HepG2 (cell line): ENCODE measurements around the gene SEC14L5. TPM values are rescaled to one million over a fixed set of nuclear protein-coding genes. Genes with fewer than 3 reads are reported as not detected.

Experiments
- ATAC-seq: fragments of 200-7000 bp; cut with Tn5 transposase; 3 replicates; pipeline ENCODE4 v1.9.1; 2020; ENCODE audit warnings: mild to moderate bottlenecking, moderate library complexity
- BruUV-seq: library from RNA; stranded (reverse); fragments of 400-500 nt; replicated peaks from 2 replicates; lab custom pipeline; 2021; lab: Mats Ljungman, UMichigan
- CTCF ChIA-PET: fragments of 300-600 bp; formaldehyde crosslinking; extraction: SDS; loops from one replicate; lab custom pipeline; 2021; ENCODE audit warnings: low total read pairs, inconsistent platforms, low intra/inter-chr PET ratio; lab: Yijun Ruan, JAX
- POLR2A ChIA-PET: fragments of 350-600 bp; sonication (Branson Sonifier 250); formaldehyde crosslinking; loops from one replicate; lab custom pipeline; 2020; ENCODE audit warnings: antibody characterized with exemption, inconsistent platforms; lab: Yijun Ruan, JAX
- DNase-seq: peaks from one replicate; pipeline ENCODE4 v3.0.0-alpha.2; 2015; ENCODE audit warnings: low spot score
- FAIRE-seq: peaks from 3 replicates; lab custom pipeline; 2011; peaks lifted over from hg19 to GRCh38; lab: Jason Lieb, UNC
- H2AFZ ChIP-seq: one replicate; pipeline ENCODE4 v1.6.1; 2011; ENCODE audit warnings: low read length, inconsistent platforms
- H3K27ac ChIP-seq: fragments of 300-600 bp; 3 replicates; pipeline ENCODE4 v1.8.0; 2011; ENCODE audit warnings: mixed run types, mild to moderate bottlenecking, mixed read lengths, low read length, inconsistent platforms; ENCODE audit not compliant: insufficient read depth; ENCODE audit errors: extremely low read length
- H3K27me3 ChIP-seq, 2 experiments: fragments of 200-600 bp in 1 of 2; 2 replicates in 1 of 2; 3 replicates in 1 of 2; pipeline versions ENCODE4 v1.6.0 to v1.8.0; 2011; ENCODE audit warnings: low read length in 2 of 2, mild to moderate bottlenecking in 2 of 2, moderate library complexity in 2 of 2, inconsistent platforms in 1 of 2; ENCODE audit not compliant: insufficient read depth in 2 of 2, control insufficient read depth in 1 of 2
- H3K36me3 ChIP-seq, 2 experiments: fragments of 200-600 bp in 1 of 2; replicated peaks in 1 of 2; 2 replicates in 1 of 2; 3 replicates in 1 of 2; pipeline versions ENCODE4 v1.5.1 to v1.8.0; 2011; ENCODE audit warnings: low read length in 2 of 2, inconsistent platforms in 1 of 2; ENCODE audit not compliant: insufficient read depth in 2 of 2, control insufficient read depth in 1 of 2
- H3K4me1 ChIP-seq: 2 replicates; pipeline ENCODE4 v1.5.1; 2012; ENCODE audit warnings: low read length, inconsistent platforms; ENCODE audit not compliant: insufficient read depth
- H3K4me2 ChIP-seq: 2 replicates; pipeline ENCODE4 v1.6.0; 2011; ENCODE audit warnings: low read depth, low read length, inconsistent platforms
- H3K4me3 ChIP-seq, 3 experiments: fragments of 200-600 bp in 1 of 3; sonication (generic), shearing (Covaris generic) in 1 of 3; replicated peaks in 1 of 3; 2 replicates each; pipeline ENCODE4 v1.5.1; 2011 to 2016; ENCODE audit warnings: low read length in 3 of 3, inconsistent platforms in 2 of 3, low read depth in 2 of 3, mild to moderate bottlenecking in 2 of 3, control low read depth in 1 of 3, mixed read lengths in 1 of 3; ENCODE audit not compliant: insufficient read depth in 1 of 3
- H3K79me2 ChIP-seq: one replicate; pipeline ENCODE4 v1.6.1; 2011; ENCODE audit warnings: low read length, inconsistent platforms; ENCODE audit not compliant: insufficient read depth
- H3K9ac ChIP-seq: 2 replicates; pipeline ENCODE4 v1.6.0; 2011; ENCODE audit warnings: mild to moderate bottlenecking, low read depth, low read length, inconsistent platforms; ENCODE audit not compliant: insufficient read depth
- H3K9me3 ChIP-seq: 2 replicates; pipeline ENCODE4 v1.5.1; 2012; ENCODE audit warnings: mild to moderate bottlenecking, low read length
- H4K20me1 ChIP-seq: 2 replicates; pipeline ENCODE4 v1.6.0; 2011; ENCODE audit warnings: inconsistent platforms, mild to moderate bottlenecking, low read length, moderate library complexity; ENCODE audit not compliant: insufficient read depth
- AGO2 ChIP-seq: fragments of 200-400 bp; formaldehyde crosslinking; optimal IDR thresholded peaks from 2 replicates; pipeline ENCODE3; 2017; ENCODE audit warnings: mild to moderate bottlenecking, low read depth, low read length, moderate library complexity
- ATF7 ChIP-seq, 2 experiments: fragments of 450-650 bp in 1 of 2; sonication (generic) in 1 of 2; formaldehyde crosslinking in 1 of 2; IDR thresholded peaks; 2 replicates each; pipeline versions ENCODE4 v1.4.0 to v1.6.1; 2016 to 2020; ENCODE audit warnings: antibody characterized with exemption in 1 of 2, mild to moderate bottlenecking in 1 of 2, missing genetic modification reagents in 1 of 2
- ELF4 ChIP-seq: sonication (generic); formaldehyde crosslinking; IDR thresholded peaks from 2 replicates; pipeline ENCODE4 v1.5.0; 2020; ENCODE audit warnings: missing genetic modification reagents, mild to moderate bottlenecking, moderate library complexity, borderline replicate concordance
- HNRNPL ChIP-seq: fragments of 200-400 bp; formaldehyde crosslinking; IDR thresholded peaks from 2 replicates; pipeline ENCODE4 v1.6.1; 2017; ENCODE audit warnings: mild to moderate bottlenecking, low read depth, low read length
- LCORL ChIP-seq, 2 experiments: fragments of 450-650 bp in 1 of 2; sonication (generic) in 1 of 2; formaldehyde crosslinking in 1 of 2; IDR thresholded peaks; 2 replicates each; pipeline versions ENCODE4 v1.5.0 to v1.6.1; 2017 to 2020; ENCODE audit warnings: antibody characterized with exemption in 1 of 2, missing genetic modification reagents in 1 of 2
- RBFOX2 ChIP-seq: fragments of 200-400 bp; formaldehyde crosslinking; IDR thresholded peaks from 2 replicates; pipeline ENCODE4 v1.6.1; 2017; ENCODE audit warnings: low read depth, mild to moderate bottlenecking, low read length
- RERE ChIP-seq: IDR thresholded peaks from 2 replicates; pipeline ENCODE4 v1.6.1; 2016; ENCODE audit warnings: low read depth, missing genetic modification reagents, missing compliant biosample characterization
- ZMAT3 ChIP-seq: sonication (generic); formaldehyde crosslinking; conservative IDR thresholded peaks from 2 replicates; pipeline ENCODE4 v1.7.0; 2021; ENCODE audit warnings: missing genetic modification reagents
- ZNF280B ChIP-seq: sonication (generic); formaldehyde crosslinking; IDR thresholded peaks from 2 replicates; pipeline ENCODE4 v1.5.0; 2020; ENCODE audit warnings: missing genetic modification reagents, mild to moderate bottlenecking, borderline replicate concordance
- ZNF576 ChIP-seq: sonication (generic); formaldehyde crosslinking; IDR thresholded peaks from 2 replicates; pipeline ENCODE4 v1.4.0; 2020; ENCODE audit warnings: mild to moderate bottlenecking, missing genetic modification reagents
- ZNF768 ChIP-seq: sonication (generic); formaldehyde crosslinking; IDR thresholded peaks from 2 replicates; pipeline ENCODE4 v1.4.0; 2020; ENCODE audit warnings: missing genetic modification reagents
- ZNF883 ChIP-seq: sonication (generic); formaldehyde crosslinking; IDR thresholded peaks from 2 replicates; pipeline ENCODE4 v1.5.1; 2020; ENCODE audit warnings: mild to moderate bottlenecking, missing genetic modification reagents; ENCODE audit errors: not compliant biosample characterization
- WGBS: methylation state at CpG from one replicate; pipeline ENCODE4 v1.1.6; 2017; ENCODE audit warnings: low lambda C conversion rate; 5-methylcytosine and 5-hydroxymethylcytosine counted together
- in situ Hi-C: cut with HindIII; loops from 2 replicates; pipeline ENCODE4 v1.10.0; 2017; ENCODE audit warnings: low pct_unique_long_range_greater_than_20kb; ENCODE audit not compliant: extremely low pct_ligation_motif_present
- intact Hi-C: fragments of 100-400 bp; cut with micrococcal nuclease; formaldehyde crosslinking; loops from one replicate; pipeline ENCODE4 v1.10.0; 2022; ENCODE audit not compliant: unreplicated experiment
- polyA plus RNA-seq, 8 experiments: library from polyadenylated mRNA; depleted of rRNA in 3 of 8; stranded (reverse) in 7 of 8; unstranded in 1 of 8; fragments of >200 nt; fragmentation: Illumina TruSeq in 4 of 8; extraction: Trizol in 4 of 8; gene quantifications; 2 replicates each; pipeline versions ENCODE4 v1.2.1 to v1.2.3, GENCODE V29; 2011 to 2016; ENCODE audit warnings: low read depth in 4 of 8, missing spikeins in 1 of 8, mixed read lengths in 1 of 8; ENCODE audit not compliant: insufficient read depth in 1 of 8
- total RNA-seq, 5 experiments: library from RNA; depleted of rRNA; stranded (reverse); fragments of >200 nt; fragmentation: Illumina TruSeq; extraction: Trizol; gene quantifications; 2 replicates each; pipeline ENCODE4 v1.2.3, GENCODE V29; 2016; ENCODE audit warnings: low read depth in 1 of 5

Gene SEC14L5
- total and polyA plus RNA-seq, 2 of the 13 experiments (the other 11 are each of a cell fraction or from before 2014, with no cell fraction given): 0.40 to 0.42 TPM

- TF ChIP-seq RERE (CRISPR knock-in tag) (no peak), ELF4 (CRISPR knock-in tag) (no peak), ZMAT3 (CRISPR knock-in tag) (no peak)
- TF ChIP-seq, all 625 proteins: peak for 0
Measured at GRCh38 chr16:5027086-5027485, 69.0 kb downstream of the SEC14L5 start (continued).

- intact Hi-C loops (no loop called here), in situ Hi-C loops (no loop called here)
- CTCF ChIA-PET: no interaction called here
- no peak for FAIRE-seq
- Histone ChIP-seq H3K36me3 (peaks cover 24 to 48% of the 10 kb centered on the region in 2 experiments), H3K27me3 (no peaks in the 10 kb centered on the region), H3K4me2 (no peak overlapping the region), H2AFZ (no peak overlapping the region), H3K4me1 (peaks cover 12% of the 10 kb centered on the region), H3K9ac (no peak overlapping the region), H3K79me2 (peaks cover 9% of the 10 kb centered on the region), H3K9me3 (no peaks in the 10 kb centered on the region), H4K20me1 (no peaks in the 10 kb centered on the region; the same call in 1 of the 2 replicates), H3K27ac (no peak overlapping the region), H3K4me3 (no peak overlapping the region)
- no TSS peak for BruUV-seq
- ATAC-seq: no peak
- no peak for TF ChIP-seq ZNF883 (CRISPR knock-in tag)
- TF ChIP-seq AGO2: peak; percentile 90
- TF ChIP-seq ATF7 (IDR thresholded peaks at IDR 0.05): no peak
- no peak for TF ChIP-seq ATF7 (CRISPR knock-in tag; IDR thresholded peaks at IDR 0.05)
- peak; percentile 83 for TF ChIP-seq ZNF576 (CRISPR knock-in tag)
- TF ChIP-seq ZNF280B (CRISPR knock-in tag): peak; percentile 25; the same call in 1 of the 2 replicates
- peak; percentile 68 for TF ChIP-seq RBFOX2
- 0 out of 2 replicates have a peak, but pooled peaks have one; percentile 36 for TF ChIP-seq HNRNPL
- peak; percentile 31; the same call in 1 of the 2 replicates for TF ChIP-seq ZNF768
- no peak for TF ChIP-seq LCORL (IDR thresholded peaks at IDR 0.05)
- no peak for TF ChIP-seq LCORL (CRISPR knock-in tag; IDR thresholded peaks at IDR 0.05)
- 99% methylated on average over 23 of the region's 32 CpGs for WGBS
- POLR2A ChIA-PET: no interaction called here
- DNase-seq: no peak
Measured at GRCh38 chr16:5027575-5028235, 69.6 kb downstream of the SEC14L5 start.
